ENCODE results near the gene DDX50.

DNA sequence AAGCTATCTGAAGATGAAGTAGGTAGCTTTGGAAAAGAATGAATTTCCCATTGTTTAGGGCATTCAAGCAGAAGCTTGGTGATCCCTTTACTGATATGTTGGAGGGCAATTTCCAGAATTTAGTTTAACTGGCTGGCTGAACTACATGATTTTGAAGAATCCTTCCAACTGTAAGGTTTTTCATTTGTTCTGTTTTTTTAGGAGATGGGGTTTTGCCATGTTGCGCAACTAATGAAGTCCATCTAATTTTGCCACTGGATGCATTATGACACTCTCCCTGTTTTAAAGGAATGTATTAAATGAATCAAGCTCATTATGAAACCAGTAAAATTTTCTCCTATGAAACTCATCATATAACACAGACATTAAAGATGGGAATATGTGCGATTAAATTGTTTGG is 6.1 kb upstream of the DDX50 start:
- TF ChIP-seq, protein P1, sequence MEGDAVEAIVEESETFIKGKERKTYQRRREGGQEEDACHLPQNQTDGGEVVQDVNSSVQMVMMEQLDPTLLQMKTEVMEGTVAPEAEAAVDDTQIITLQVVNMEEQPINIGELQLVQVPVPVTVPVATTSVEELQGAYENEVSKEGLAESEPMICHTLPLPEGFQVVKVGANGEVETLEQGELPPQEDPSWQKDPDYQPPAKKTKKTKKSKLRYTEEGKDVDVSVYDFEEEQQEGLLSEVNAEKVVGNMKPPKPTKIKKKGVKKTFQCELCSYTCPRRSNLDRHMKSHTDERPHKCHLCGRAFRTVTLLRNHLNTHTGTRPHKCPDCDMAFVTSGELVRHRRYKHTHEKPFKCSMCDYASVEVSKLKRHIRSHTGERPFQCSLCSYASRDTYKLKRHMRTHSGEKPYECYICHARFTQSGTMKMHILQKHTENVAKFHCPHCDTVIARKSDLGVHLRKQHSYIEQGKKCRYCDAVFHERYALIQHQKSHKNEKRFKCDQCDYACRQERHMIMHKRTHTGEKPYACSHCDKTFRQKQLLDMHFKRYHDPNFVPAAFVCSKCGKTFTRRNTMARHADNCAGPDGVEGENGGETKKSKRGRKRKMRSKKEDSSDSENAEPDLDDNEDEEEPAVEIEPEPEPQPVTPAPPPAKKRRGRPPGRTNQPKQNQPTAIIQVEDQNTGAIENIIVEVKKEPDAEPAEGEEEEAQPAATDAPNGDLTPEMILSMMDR (IDR thresholded peaks at IDR 0.05): no peak
- TF ChIP-seq SIN3A (IDR thresholded peaks at IDR 0.05; ENCODE audit: borderline replicate concordance, insufficient read depth, low read depth, low read length) (no peak), POLR2AphosphoS5 (IDR thresholded peaks at IDR 0.05; ENCODE audit: low read depth, low read length) (no peak), REST (IDR thresholded peaks at IDR 0.05; ENCODE audit: insufficient read depth in 1 of 2, low read depth in 2 of 2, low read length in 1 of 2) (no peak)
